HG03558 (cell line): Measurements from ENCODE around the gene CAMKK2.
"Not testable (repeated sequence)": the region's sequence is repeated elsewhere in the genome, so short reads cannot be mapped to it uniquely, and the experiment has no call there.

Source experiments
- ATAC-seq: cut with Tn5 transposase; IDR thresholded peaks from one replicate; pipeline ENCODE4 v1.9.1; 2021; ENCODE audit warnings: moderate number of reproducible peaks; ENCODE audit not compliant: unreplicated experiment; ENCODE audit errors: extremely low read depth

The CAMKK2 gene

DNA sequence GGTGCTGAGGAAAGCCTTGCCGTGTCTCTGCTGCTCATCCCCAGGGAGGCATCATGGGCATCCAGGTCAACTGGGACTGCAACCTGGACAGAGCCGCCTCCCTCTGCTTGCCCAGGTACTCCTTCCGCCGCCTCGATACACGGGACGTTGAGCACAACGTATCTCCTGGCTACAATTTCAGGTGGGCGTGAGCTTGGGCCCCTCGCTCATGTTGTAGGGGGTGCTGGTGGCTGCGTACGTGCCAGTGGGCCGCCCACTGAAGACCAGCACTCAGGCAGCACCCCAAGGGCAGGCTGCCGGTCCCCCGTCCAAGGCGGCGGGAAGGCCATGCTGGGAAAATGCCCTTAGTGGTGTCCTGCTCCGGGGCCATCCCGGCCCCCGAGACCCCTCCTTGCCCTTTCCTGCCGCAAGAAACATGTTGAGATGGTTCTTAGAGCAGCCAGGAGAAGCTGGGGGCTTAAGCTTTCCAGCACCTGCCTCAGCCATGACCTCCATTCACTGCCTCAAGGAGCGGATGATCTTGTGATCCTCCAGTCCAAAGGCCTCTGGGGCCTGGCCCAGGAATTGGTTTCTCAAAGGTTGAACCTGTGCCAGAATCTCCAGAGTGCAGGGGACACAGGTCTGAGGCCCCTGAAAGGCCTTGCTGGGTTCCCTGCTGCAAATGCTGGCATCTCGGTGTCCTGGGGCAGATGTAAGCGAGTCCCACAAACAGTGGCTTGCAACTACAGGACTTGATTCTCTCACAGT is 67.4 kb downstream of the CAMKK2 start:
- no peak for ATAC-seq

DNA sequence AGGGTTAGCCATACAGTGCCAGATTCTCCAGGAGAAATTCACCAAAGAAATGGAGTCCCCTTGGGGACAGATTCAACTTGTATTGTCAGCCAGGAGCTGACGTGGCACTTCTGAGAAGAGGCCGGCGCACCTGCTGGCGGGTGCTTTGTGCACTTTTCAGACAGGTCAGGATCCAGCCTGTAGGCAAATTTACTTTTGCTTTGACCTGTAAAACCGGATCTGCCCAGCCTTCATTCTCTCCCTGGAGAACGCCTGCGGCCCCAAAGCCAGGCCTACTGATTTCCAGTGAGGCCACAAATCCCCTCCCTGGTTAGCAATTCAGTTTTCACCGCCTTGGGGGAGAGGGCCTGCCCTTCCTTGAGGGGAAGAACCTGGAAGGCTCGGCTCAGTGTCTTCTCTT is 69.2 kb downstream of the CAMKK2 start:
- ATAC-seq: no peak

DNA sequence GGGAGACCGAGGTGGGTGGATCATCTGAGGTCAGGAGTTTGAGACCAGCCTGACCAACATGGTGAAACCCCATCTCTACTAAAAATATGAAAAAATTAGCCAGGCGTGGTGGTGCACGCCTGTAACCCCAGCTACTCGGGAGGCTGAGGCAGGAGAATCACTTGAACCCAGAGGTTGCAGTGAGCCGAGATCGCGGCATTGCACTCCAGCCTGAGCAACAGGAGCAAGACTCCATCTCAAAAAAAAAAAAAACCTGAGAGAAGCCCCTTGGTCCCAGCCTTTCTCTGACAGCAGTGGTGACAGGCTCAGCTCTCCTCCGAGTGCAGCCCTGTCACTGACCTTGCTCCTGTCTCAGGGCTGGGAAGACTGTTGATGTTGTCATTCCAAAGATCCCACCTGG is 69.6 kb downstream of the CAMKK2 start:
- not testable (repeated sequence) for ATAC-seq

DNA sequence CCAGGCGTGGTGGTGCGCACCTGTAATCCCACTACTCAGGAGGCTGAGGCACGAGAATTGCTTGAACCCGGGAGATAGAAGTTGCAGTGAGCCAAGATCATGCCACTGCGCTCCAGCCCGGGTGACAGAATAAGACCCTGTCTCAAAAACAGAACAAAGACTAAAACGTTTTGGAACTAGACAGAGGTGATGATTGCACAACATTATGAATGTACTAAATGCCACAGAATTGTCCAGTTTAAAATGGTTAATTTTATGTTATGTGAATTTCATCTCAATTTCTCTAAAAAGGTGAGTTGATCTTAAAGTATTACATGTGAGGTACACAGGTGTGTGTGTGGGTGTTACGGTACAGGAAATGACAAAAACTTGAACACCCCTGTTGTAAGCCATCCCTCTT is 70.1 kb downstream of the CAMKK2 start:
- no peak for ATAC-seq

DNA sequence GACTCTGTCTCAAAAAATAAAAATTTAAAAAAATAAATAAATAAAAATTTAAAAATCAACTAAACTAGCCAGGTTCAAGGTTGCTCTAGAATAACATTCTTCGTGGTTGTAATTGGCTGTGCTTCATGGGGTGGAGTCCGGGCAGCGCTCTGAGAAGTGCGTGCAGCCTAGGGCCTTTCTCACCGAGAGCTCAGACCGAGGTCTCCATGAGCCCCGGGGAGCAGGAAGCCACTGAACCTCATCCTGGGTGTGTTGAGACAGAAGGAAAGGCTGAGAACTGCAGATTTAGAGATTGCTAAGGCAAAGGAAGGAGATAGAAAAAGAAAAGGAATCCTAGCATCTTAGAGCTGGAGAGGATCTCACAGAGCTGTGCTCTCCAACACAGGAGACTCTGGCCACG is 71.9 kb downstream of the CAMKK2 start:
- no peak for ATAC-seq

DNA sequence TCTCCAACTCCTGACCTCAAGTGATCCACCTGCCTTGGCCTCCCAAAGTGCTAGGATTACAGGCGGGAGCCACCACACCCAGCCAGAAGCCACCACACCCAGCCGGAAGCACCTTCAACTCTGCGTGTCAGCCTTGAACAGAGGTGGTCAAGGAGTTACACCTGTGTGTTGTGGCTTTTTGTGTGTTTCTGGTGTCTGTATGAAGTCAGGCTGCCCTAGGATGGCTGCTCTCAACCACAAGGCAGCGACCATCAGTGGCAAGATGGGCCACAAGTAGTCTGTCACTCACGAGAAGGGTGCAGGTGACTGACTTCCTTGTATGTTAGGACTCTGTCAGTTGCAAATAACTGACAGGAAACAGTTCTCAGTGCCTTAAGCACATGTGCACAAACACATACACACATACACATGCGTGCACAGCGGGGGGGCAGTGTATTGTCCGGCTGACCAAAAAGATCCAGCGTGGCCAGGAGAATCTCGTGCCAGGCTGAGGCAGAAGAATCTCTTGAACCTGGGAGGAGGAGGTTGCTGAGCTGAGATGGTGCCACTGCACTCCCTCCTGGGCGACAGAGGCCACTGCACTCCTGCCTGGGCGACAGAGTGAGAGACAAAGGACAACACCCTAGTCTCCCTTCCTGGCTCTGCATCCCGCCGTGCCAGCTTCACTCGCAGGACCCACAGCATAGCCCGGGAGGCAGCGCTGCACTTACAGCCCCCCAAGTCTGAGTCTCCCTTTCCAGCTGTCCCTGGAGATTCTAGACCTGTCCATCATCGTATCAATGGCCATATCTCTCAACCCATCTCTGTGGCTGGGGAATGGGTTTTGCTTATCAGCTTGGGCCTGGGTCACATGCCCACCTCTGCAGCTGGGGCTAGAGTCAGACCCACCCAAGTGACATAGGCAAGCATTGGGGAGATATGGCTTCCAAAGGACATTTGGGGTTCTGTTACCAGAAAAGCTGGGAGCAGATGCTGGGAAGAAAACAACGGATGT is 72.9 kb downstream of the CAMKK2 start:
- no peak for ATAC-seq

DNA sequence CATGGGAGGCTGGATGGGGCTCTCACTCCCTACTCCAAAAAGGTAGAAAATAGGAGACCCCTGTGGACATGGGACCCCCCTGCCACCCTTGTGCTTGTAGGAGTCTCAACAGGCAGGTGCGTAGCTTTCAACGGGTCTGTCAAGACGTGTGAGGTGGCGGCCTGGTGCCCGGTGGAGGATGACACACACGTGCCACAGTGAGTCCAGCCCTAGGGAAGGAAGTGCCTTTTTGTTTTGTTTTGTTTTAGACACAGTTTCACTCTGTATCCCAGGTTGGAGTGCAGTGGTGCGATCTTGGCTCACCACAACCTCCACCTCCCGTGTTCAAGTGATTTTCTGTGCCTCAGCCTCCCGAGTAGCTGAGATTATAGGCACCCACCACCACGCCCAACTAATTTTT is 73.7 kb downstream of the CAMKK2 start:
- ATAC-seq: no peak

DNA sequence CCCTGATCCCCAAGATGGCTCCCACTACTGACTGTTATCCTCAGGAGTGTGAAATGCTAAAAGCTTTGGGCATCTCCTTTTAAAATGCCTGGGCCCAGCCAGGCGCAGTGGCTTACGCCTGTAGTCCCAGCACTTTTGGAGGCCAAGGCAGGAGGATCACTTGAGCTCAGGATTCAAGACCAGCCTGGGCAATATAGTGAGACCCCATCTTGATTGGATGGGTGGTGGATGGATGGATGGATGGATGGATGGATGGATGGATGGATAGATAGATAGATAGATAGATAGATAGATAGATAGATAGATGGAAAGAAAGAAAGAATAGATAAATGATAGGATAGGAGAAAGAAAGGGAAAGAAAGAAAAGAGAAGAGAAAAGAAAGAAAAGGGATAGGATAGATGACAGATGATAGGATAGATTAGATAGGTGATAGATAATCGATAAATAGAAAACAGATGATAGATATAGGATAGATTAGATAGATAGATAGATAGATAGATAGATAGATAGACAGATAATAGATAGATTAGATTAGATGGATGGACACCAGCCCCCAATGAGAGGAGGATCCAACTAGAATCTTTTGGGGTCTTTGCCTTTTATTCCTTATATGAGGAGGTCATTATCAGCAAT is 77.0 kb downstream of the CAMKK2 start:
- ATAC-seq: no peak

DNA sequence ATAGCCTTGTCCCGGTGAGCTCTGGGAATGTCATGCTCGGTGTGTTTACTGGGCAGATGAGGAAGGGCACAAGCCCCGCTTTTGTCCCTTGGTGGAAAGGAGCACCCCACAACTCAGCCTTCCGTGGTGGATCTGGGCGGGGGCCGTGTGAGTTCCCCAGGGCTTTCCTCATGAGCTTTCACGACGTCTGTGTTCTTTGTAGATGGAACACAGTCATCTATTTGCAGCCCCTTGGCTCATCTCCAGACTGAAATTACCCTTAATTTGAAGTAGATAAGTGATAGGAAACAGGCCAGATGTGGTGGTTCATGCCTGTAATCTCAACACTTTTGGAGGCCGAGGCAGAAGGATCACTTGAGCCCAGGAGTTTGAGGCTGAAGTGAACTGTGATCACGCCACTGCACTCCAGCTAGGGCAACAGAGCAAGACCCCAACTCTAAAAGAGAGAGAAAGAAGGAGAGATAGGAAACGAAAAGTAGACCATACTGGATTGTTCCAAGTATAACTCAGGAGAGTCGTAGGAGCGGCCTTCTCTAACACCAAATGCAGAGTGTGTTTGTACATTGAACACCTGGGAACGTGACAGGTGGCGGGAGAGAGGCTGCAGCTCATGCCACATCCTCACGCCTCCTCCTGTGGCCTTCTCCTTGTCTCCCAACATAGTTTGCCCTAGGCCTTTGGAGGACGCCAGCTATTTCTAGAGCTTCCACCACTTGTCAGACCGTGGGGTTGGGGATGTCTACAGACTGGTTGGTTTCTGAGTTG is 77.7 kb downstream of the CAMKK2 start:
- no peak for ATAC-seq

DNA sequence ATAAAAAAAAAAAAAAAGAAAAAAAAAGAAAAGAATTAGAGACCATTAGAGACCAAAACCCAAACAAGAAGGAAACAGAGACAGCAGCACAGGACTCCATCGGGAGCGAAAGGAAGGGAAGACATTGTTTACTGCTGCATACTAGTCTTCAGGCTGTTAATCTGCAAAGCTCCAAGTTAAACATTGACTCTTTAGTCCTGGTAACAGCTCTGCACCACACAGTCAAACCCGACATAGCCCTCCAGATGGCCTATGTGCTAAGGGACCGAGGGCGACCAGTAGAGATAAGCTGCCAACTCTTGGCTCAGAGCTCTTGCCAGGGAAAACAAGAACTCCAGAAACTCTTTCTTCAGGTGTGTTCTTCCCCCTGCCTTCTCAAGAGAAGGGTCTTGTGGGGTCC is 78.7 kb downstream of the CAMKK2 start:
- ATAC-seq: no peak

DNA sequence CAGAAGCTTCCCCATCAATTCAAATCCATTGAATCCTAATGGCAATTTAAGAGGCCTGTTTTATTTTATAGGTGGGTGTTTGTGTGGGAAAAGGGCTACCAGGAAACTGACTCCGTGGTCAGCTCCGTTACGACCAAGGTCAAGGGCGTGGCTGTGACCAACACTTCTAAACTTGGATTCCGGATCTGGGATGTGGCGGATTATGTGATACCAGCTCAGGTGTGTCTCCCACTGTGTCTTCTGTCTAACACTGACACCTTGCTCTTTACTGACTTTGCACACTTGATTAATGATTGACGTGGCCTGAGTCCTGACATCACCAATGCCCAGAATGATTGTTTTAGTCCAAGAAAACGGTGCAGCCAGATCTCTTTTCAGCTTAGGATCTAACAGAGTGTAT is 79.4 kb downstream of the CAMKK2 start:
- no peak for ATAC-seq

DNA sequence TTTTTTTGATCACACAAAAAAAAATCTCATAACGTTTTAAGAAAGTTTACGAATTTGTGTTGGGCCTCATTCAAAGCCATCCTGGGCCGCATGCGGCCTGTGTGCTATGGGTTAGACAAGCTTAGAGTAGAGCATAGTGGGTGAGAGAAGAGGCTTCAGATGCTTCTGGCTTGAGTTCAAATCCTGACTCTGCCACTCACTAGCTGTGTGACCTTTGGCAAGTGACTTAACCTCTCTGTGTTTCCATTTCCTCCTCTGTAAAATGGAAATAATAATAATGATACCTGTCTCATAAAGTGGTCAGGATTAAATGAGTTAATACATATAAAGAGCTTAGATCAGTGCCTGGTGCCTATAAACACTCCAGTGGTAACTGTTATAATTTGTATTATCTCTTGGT is 80.4 kb downstream of the CAMKK2 start:
- ATAC-seq: no peak

DNA sequence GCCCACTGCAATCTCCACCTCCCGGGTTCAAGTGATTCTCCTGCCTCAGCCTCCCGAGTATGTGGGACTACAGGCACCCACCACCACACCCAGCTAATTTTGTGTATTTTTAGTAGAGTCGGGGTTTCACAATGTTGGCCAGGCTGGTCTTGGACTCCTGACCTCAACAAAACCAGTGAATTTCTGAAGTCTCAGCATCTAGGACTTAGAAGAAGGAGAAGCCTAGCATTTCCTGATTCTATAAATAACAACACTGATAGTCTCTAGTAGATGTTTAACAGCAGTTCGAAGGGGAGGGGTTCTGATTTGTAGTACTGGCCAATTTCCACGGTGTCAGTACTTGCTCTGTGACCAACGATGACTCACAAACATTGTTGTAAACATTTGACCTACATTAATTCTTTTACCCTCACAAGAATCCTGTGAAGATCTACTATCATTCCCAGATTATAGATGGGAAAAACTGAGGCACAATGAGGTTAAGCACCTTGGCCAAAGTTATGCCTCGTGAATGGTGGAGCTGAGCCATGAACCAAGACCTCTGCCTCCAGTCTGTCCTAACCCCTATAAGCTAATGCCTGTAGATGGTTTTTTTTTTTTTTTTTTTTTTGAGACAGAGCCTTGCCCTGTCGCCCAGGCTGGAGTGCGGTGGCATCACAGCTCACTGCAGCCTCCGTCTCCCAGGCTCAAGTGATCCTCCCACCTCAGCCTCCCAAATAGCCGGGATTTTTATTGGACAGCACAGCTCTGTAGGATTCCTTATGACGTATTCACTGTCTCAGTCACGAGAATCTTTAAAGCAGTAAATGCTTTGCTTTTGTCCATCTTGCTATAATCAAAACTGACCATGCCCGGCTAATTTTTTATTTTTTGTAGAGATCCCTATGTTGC is 81.4 kb downstream of the CAMKK2 start:
- no peak for ATAC-seq

DNA sequence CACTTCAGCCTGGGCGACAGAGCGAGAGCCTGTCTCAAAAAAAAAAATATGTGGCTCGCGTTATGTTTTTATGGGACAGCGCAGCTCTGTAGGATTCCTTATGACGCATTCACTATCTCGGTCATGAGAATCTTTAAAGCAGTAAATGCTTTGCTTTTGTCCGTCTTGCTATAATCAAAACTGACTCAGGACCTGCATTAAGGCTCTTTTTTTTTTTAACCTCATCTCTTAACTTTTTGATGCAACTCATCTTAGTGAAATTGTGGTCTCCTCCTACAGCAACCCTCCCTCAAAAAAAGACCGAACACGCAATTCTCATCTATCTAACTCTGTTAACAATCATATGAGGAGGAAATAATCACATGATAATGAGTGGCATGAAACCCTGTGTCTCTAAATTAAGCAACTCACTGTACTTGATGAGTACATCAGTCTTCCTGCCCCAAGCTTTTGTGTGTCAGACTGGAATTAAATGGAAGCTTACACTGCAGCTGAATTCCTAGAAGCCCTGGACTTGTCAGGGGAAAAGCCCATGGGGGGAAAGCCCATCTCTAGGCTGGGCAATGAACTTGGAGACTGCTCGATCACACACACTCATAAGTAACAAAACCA is 82.2 kb downstream of the CAMKK2 start:
- no peak for ATAC-seq

DNA sequence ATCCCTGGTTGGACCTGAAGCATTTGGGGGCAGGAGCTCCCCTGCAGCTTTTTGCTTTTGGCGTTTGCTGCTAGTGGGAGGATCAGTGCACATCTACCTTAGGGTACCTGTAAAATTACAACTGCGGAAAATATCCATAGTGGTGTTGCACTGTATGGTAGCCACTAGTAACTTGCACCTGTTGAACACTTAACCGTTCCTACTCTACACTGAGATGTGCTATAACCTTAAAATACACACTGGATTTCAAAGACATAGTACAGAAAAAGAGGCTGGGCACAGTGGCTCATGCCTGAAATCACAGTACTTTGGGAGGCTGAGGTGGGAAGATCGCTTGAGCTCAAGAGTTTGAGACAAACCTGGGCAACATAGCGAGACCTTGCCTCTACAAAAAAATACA is 83.6 kb downstream of the CAMKK2 start:
- no peak for ATAC-seq

DNA sequence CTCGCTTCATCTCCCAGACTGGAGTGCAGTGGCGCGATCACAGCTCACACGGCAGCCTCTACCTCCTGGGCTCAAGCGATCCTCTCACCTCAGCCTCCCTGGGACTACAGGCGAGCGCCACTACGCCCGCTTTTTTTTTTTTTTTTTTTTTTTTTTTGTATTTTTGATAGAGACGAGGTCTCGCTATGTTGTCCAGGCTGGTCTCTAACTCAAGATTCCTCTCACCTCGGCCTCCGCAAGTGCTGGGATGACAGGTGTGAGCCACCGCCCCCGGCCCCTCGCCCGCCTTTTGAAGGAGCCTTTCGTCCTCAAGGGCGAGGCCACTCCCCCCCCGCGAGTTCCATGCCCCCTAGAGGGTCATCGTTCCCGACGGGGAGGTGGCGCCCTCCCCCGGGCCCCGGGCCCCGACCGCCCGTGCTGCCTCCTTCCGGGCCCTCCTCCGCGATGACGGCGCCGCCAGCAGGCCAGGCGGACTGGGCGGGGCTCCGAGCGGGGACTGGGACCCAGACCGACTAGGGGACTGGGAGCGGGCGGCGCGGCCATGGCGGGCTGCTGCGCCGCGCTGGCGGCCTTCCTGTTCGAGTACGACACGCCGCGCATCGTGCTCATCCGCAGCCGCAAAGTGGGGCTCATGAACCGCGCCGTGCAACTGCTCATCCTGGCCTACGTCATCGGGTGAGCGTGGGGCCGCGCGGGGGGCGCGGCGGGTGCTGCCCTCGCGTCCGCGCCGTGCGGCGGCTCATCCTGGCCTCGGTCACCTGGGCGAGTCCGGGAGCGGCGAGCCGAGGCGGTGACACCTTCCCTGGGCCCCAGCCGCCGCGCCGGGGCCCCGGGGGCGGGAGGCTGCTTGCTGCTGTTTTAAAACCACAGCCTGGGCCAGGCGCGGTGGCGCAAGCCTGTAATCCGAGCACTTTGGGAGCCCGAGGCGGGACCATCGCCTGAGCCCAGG is 86.6 kb downstream of the CAMKK2 start, which contains the start of gene P2RX4:
Gene P2RX4 (plus strand): TSS at position 506 of the 949 bp plus-strand sequence. CDS start 36 bp downstream, at position 542.
- peak; percentile 64 for ATAC-seq

DNA sequence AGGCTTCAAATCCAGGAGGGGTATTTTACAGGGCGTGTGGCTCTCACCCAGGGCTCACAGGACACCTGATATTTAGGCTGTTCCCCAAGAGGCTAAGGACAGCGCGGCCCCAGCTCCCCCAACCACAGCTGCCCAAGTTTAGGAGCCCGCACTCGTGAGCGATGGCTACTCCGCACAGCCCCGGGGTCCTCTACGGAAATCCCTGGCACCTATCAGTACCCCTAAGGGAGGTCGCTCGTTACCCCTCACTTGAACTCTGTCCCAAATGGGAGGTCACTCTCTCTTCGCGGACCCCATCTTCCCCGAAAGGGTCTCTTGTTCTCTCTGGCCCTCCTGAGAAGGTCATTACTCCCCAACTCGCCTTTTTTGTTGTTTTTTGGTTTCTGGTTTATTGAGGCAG is 87.3 kb downstream of the CAMKK2 start:
- no peak for ATAC-seq

DNA sequence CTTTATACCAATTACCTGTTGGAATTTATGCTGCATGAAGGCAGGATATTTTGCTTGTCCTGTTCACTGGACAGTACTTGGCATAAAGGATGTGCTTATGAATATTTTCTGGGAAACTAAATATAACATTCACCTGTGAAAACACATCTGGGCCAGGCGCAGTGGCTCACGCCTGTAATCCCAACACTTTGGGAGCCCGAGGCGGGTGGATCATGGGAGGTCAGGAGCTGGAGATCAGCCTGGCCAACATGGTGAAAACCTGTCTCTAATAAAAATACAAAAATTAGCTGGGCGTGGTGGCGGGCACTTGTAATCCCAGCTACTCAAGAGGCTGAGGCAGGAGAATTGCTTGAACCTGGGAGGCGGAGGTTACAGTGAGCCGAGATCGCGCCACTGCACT is 87.9 kb downstream of the CAMKK2 start:
- not testable (repeated sequence) for ATAC-seq
